ENCODE measurements around the gene USP17L18.
"Not testable (repeated sequence)": the region's sequence is repeated elsewhere in the genome, so short reads cannot be mapped to it uniquely, and the experiment has no call there.

Gene USP17L18

GRCh38 chr4:9247953-9248680 is at the start of gene USP17L18:
Gene USP17L18 (plus strand): TSS chr4:9248630. CDS start chr4:9248630, 0 bp downstream.
- DNase-seq, result not testable (repeated sequence)

GRCh38 chr4:9210357-9210756 is 38.1 kb upstream of the USP17L18 start, which contains the start of gene USP17L10:
Gene USP17L10 (plus strand): TSS chr4:9210657. CDS start chr4:9210657, 0 bp downstream.
- DNase-seq, result not testable (repeated sequence)

GRCh38 chr4:9214701-9215100 is 33.7 kb upstream of the USP17L18 start:
- not testable (repeated sequence) for DNase-seq

GRCh38 chr4:9215105-9215504 is 33.3 kb upstream of the USP17L18 start, which contains the start of gene USP17L11:
Gene USP17L11 (plus strand): TSS chr4:9215405. CDS start chr4:9215405, 0 bp downstream.
- not testable (repeated sequence) for DNase-seq

GRCh38 chr4:9219852-9220251 is 28.6 kb upstream of the USP17L18 start, which contains the start of gene USP17L12:
Gene USP17L12 (plus strand): TSS chr4:9220152. CDS start chr4:9220152, 0 bp downstream.
- not testable (repeated sequence) for DNase-seq

GRCh38 chr4:9224596-9224995 is 23.8 kb upstream of the USP17L18 start, which contains the start of gene USP17L13:
Gene USP17L13 (plus strand): TSS chr4:9224896. CDS start chr4:9224896, 0 bp downstream.
- not testable (repeated sequence) for DNase-seq

- DNase-seq, result not testable (repeated sequence)
Observed at GRCh38 chr4:9230249-9230648, 18.2 kb upstream of the USP17L18 start.

- not testable (repeated sequence) for DNase-seq
Observed at GRCh38 chr4:9234085-9234484, 14.3 kb upstream of the USP17L18 start, which contains the start of gene USP17L15. Gene USP17L15 (plus strand): TSS chr4:9234385. CDS start chr4:9234385, 0 bp downstream.

- DNase-seq, result not testable (repeated sequence)
Observed at GRCh38 chr4:9238461-9238860, 10.0 kb upstream of the USP17L18 start.

- DNase-seq, result not testable (repeated sequence)
Observed at GRCh38 chr4:9243579-9243978, 4.9 kb upstream of the USP17L18 start, which contains the start of gene USP17L17. Gene USP17L17 (plus strand): TSS chr4:9243879. CDS start chr4:9243879, 0 bp downstream.

GRCh38 chr4:9253078-9253477 is 4.6 kb downstream of the USP17L18 start, which contains the start of gene USP17L19:
Gene USP17L19 (plus strand): TSS chr4:9253378. CDS start chr4:9253378, 0 bp downstream.
- DNase-seq, result not testable (repeated sequence)

GRCh38 chr4:9257824-9258223 is 9.4 kb downstream of the USP17L18 start, which contains the start of gene USP17L20:
Gene USP17L20 (plus strand): TSS chr4:9258124. CDS start chr4:9258124, 0 bp downstream.
- not testable (repeated sequence) for DNase-seq

GRCh38 chr4:9262572-9262971 is 14.1 kb downstream of the USP17L18 start, which contains the start of gene USP17L21:
Gene USP17L21 (plus strand): TSS chr4:9262872. CDS start chr4:9262872, 0 bp downstream.
- DNase-seq, result not testable (repeated sequence)

- not testable (repeated sequence) for DNase-seq
Observed at GRCh38 chr4:9267319-9267718, 18.9 kb downstream of the USP17L18 start, which contains the start of gene USP17L22. Gene USP17L22 (plus strand): TSS chr4:9267619. CDS start chr4:9267619, 0 bp downstream.

- not testable (repeated sequence) for DNase-seq
Observed at GRCh38 chr4:9271719-9272118, 23.3 kb downstream of the USP17L18 start.

All from cortex of kidney (tissue), 1 donor.